IMR-90 (cell line): ENCODE measurements around the gene CDK5. TPM values are rescaled to one million over a fixed set of nuclear protein-coding genes. Genes with fewer than 3 reads are reported as not detected.
A peak's percentile ranks its signal among the peaks of the same experiment; 100 is the strongest.

Experiments used
- ATAC-seq: fragments of 200-7000 bp; cut with Tn5 transposase; 2 replicates; pipeline ENCODE4 v1.9.1; 2020; ENCODE audit warnings: low read depth, mild to moderate bottlenecking, moderate library complexity
- BruUV-seq: library from RNA; stranded (reverse); fragments of 400-500 nt; replicated peaks from 2 replicates; lab custom pipeline; 2021; lab: Mats Ljungman, UMichigan
- CTCF ChIA-PET: fragments of 300-600 bp; formaldehyde crosslinking; extraction: SDS; loops from one replicate; lab custom pipeline; 2021; ENCODE audit warnings: antibody characterized with exemption; lab: Yijun Ruan, JAX
- POLR2A ChIA-PET: fragments of 300-600 bp; sonication (Branson Sonifier 250); formaldehyde crosslinking; loops from one replicate; lab custom pipeline; 2022; ENCODE audit warnings: antibody characterized with exemption; ENCODE audit not compliant: unreplicated experiment; lab: Charles Lee
- DNase-seq: peaks from one replicate; pipeline ENCODE4 v3.0.0; 2013
- H2AFZ ChIP-seq: replicated peaks from 2 replicates; pipeline ENCODE3; 2013; ENCODE audit warnings: low read length, mild to moderate bottlenecking; ENCODE audit not compliant: poor library complexity
- H2AK5ac ChIP-seq: 2 replicates; pipeline ENCODE4 v1.6.1; 2013; ENCODE audit warnings: low read depth, low read length, inconsistent platforms
- H2AK9ac ChIP-seq: replicated peaks from 2 replicates; pipeline ENCODE3; 2013; ENCODE audit warnings: mild to moderate bottlenecking, low read depth, low read length, moderate library complexity; ENCODE audit not compliant: poor library complexity
- H2BK120ac ChIP-seq: 2 replicates; pipeline ENCODE4 v1.6.1; 2013; ENCODE audit warnings: low read depth, low read length, inconsistent platforms
- H2BK15ac ChIP-seq: 3 replicates; pipeline ENCODE4 v1.6.1; 2013; ENCODE audit warnings: low read depth, low read length, inconsistent platforms
- H2BK20ac ChIP-seq: 2 replicates; pipeline ENCODE4 v1.6.1; 2013; ENCODE audit warnings: low read depth, mild to moderate bottlenecking, inconsistent platforms, low read length, moderate library complexity
- H2BK5ac ChIP-seq: 2 replicates; pipeline ENCODE4 v1.6.1; 2013; ENCODE audit warnings: mild to moderate bottlenecking, low read depth, low read length, inconsistent platforms; ENCODE audit not compliant: poor library complexity, severe bottlenecking
- H3K14ac ChIP-seq: replicated peaks from 2 replicates; pipeline ENCODE4 v1.6.1; 2013; ENCODE audit warnings: low read depth, low read length, inconsistent platforms
- H3K18ac ChIP-seq: 2 replicates; pipeline ENCODE4 v1.6.1; 2013; ENCODE audit warnings: low read depth, low read length, control low read depth
- H3K23ac ChIP-seq: 2 replicates; pipeline ENCODE4 v1.6.1; 2013; ENCODE audit warnings: low read depth, low read length, inconsistent platforms
- H3K27ac ChIP-seq: 2 replicates; pipeline ENCODE4 v1.5.1; 2013; ENCODE audit warnings: mild to moderate bottlenecking, control low read depth, low read length; ENCODE audit not compliant: insufficient read depth
- H3K27me3 ChIP-seq: 2 replicates; pipeline ENCODE4 v1.6.1; 2013; ENCODE audit warnings: low read length; ENCODE audit not compliant: control insufficient read depth, insufficient read depth
- H3K36me3 ChIP-seq: 2 replicates; pipeline ENCODE4 v1.6.1; 2013; ENCODE audit warnings: low read length, mixed read lengths; ENCODE audit not compliant: control insufficient read depth, insufficient read depth
- H3K4ac ChIP-seq: 2 replicates; pipeline ENCODE4 v1.6.1; 2013; ENCODE audit warnings: low read depth, low read length, inconsistent platforms
- H3K4me1 ChIP-seq: 2 replicates; pipeline ENCODE4 v1.6.1; 2013; ENCODE audit warnings: low read length, mixed read lengths; ENCODE audit not compliant: control insufficient read depth, insufficient read depth
- H3K4me2 ChIP-seq: 2 replicates; pipeline ENCODE4 v1.6.1; 2013; ENCODE audit warnings: low read depth, mild to moderate bottlenecking, control low read depth, low read length, moderate library complexity
- H3K4me3 ChIP-seq: 2 replicates; pipeline ENCODE4 v1.5.1; 2013; ENCODE audit warnings: low read depth, mild to moderate bottlenecking, control low read depth, low read length, moderate library complexity; ENCODE audit not compliant: insufficient read depth
- H3K56ac ChIP-seq: 2 replicates; pipeline ENCODE4 v1.6.1; 2013; ENCODE audit warnings: low read length, inconsistent platforms; ENCODE audit not compliant: insufficient read depth; ENCODE audit errors: extremely low read depth
- H3K79me1 ChIP-seq, 2 experiments: 2 replicates each; pipeline ENCODE4 v1.6.1; 2013; ENCODE audit warnings: low read length in 2 of 2, inconsistent platforms in 1 of 2, low read depth in 1 of 2
- H3K9ac ChIP-seq: 2 replicates; pipeline ENCODE4 v1.6.1; 2013; ENCODE audit warnings: low read depth, low read length, control low read depth
- H3K9me1 ChIP-seq: 2 replicates; pipeline ENCODE4 v1.6.1; 2013; ENCODE audit warnings: low read length, inconsistent platforms; ENCODE audit not compliant: insufficient read depth
- H3K9me3 ChIP-seq: 2 replicates; pipeline ENCODE4 v1.6.1; 2013; ENCODE audit warnings: low read length; ENCODE audit not compliant: control insufficient read depth, insufficient read depth
- H4K20me1 ChIP-seq: 2 replicates; pipeline ENCODE4 v1.6.1; 2013; ENCODE audit warnings: low read length, inconsistent platforms; ENCODE audit not compliant: insufficient read depth
- H4K5ac ChIP-seq: 2 replicates; pipeline ENCODE4 v1.6.1; 2013; ENCODE audit warnings: mild to moderate bottlenecking, low read depth, low read length, control low read depth
- H4K8ac ChIP-seq, 2 experiments: 2 replicates each; pipeline ENCODE4 v1.6.1; 2013; ENCODE audit warnings: low read depth in 2 of 2, low read length in 2 of 2, control low read depth in 1 of 2, inconsistent platforms in 1 of 2
- H4K91ac ChIP-seq: 2 replicates; pipeline ENCODE4 v1.6.1; 2013; ENCODE audit warnings: low read depth, low read length, inconsistent platforms; ENCODE audit not compliant: insufficient read depth
- BHLHE40 ChIP-seq: fragments of 150-350 bp; IDR thresholded peaks from 2 replicates; pipeline ENCODE4 v1.6.1; 2016; ENCODE audit warnings: mild to moderate bottlenecking, low read depth, low read length
- CHD1 ChIP-seq: IDR thresholded peaks from 2 replicates; pipeline ENCODE4 v1.6.1; 2012; ENCODE audit warnings: low read depth, low read length, improper control_type of control experiment
- MAZ ChIP-seq: IDR thresholded peaks from 2 replicates; pipeline ENCODE4 v1.6.1; 2012; ENCODE audit warnings: low read depth, mild to moderate bottlenecking, low read length, improper control_type of control experiment, moderate library complexity, borderline replicate concordance
- RCOR1 ChIP-seq: IDR thresholded peaks from 2 replicates; pipeline ENCODE4 v1.6.1; 2012; ENCODE audit warnings: mild to moderate bottlenecking, low read length, improper control_type of control experiment; ENCODE audit not compliant: insufficient replicate concordance
- RFX5 ChIP-seq: IDR thresholded peaks from 2 replicates; pipeline ENCODE4 v1.8.0; 2012; ENCODE audit warnings: low read depth, mild to moderate bottlenecking, low read length, moderate library complexity
- WGBS, 2 experiments: methylation state at CpG; one replicate each; pipeline versions ENCODE4 v1.1.5 to v1.1.7; 2013; ENCODE audit warnings: missing lambda C conversion rate in 2 of 2; ENCODE audit not compliant: insufficient read length in 1 of 2; ENCODE audit errors: extremely low coverage in 2 of 2; 5-methylcytosine and 5-hydroxymethylcytosine counted together
- dilution Hi-C: fragments of 300-500 bp; cut with HindIII; formaldehyde crosslinking; loops from one replicate; pipeline ENCODE4 v1.14.3; 2018; ENCODE audit warnings: low sequenced_read_pairs; ENCODE audit not compliant: unreplicated experiment
- in situ Hi-C: fragments of 300-500 bp; cut with MboI; formaldehyde crosslinking; loops from 3 replicates; pipeline ENCODE4 v1.14.3; 2019; ENCODE audit warnings: low sequenced_read_pairs, inconsistent platforms, mixed read lengths
- intact Hi-C: fragments of 100-400 bp; cut with micrococcal nuclease; formaldehyde crosslinking; loops from 2 replicates; pipeline ENCODE4 v1.10.0; 2022
- polyA plus RNA-seq, 3 experiments: library from polyadenylated mRNA; depleted of rRNA; stranded (reverse); fragments of >200 nt; gene quantifications; 2 replicates each; pipeline ENCODE4 v1.2.3, GENCODE V29; 2012; ENCODE audit warnings: low replicate concordance in 1 of 3
- total RNA-seq: library from RNA; depleted of rRNA; stranded (reverse); fragments of >200 nt; gene quantifications from 2 replicates; pipeline ENCODE4 v1.2.3, GENCODE V29; 2012

CDK5 gene
- total and polyA plus RNA-seq, 2 of the 4 experiments (the other 2 are of a cell fraction): 22.4 to 34.8 TPM

DNA sequence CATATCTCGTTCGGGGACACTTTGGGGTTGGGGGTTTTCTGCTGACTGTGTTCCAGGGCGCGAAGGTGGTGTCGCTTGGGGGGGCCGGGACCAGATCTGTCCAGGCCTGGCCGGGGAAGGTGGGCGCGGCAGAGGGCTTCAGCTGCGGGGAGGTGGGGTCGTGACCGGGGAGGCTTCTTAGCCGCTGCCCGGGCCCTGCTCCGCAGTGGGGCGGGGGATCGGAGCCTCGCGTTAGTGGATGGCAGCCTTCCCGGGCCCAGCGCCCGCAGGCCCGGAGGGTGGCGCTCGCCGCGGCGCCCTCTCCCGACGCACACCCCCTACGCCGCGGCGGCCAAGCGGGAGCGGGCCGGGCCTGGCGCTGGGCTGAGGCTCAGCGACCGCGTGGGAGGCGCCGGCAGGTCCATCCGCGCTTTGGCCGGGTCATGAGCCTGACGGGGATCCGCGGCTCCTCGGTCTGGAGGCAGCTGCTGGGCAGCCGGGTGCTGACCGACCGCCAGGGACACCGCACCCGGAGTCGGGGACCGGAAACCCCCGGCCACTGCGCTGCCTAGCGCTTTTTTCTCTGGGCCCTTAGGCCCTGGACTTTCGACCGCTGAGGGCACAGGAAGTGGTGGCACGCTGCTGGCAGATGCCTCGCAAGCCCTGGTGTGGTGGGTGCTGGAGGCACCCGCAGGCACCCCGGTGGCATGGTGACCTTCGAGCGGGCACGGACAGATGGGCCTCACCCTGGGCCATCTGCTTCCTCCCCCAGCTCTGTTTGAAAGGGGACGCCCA is 29.7 kb upstream of the CDK5 start (continued):
- no peak for TF ChIP-seq RCOR1
- TF ChIP-seq BHLHE40: peak; percentile 3; the same call in 1 of the 2 replicates

DNA sequence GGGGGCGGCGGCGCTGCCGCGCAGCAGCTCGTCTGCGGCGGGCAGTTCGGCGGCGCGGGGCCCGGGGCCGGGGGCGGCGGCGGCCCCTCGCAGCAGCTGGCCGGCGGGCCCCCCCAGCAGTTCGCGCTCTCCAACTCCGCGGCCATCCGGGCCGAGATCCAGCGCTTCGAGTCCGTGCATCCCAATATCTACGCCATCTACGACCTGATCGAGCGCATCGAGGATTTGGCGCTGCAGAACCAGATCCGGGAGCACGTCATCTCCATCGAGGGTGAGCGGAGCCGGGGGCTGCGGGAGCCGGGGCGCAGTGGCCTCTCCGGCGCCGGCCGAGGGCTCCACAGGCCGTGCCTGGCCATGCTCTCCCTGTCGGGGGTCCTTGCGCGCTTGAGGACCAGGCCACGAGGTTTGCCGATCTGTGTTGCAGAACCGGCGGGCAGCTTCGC is 29.1 kb upstream of the CDK5 start:
- POLR2A ChIA-PET: no interaction called here
- ATAC-seq (no peak), DNase-seq (no peak)
- Histone ChIP-seq H4K20me1 (peaks cover 43% of the 10 kb centered on the region), H3K27ac (peak overlapping the region; percentile 63), H3K9me1 (peaks cover 8% of the 10 kb centered on the region), H3K18ac (no peak overlapping the region; the same call in 1 of the 2 replicates), H2BK5ac (peak overlapping the region; percentile 50), H3K36me3 (peaks cover under 1% of the 10 kb centered on the region; the same call in 1 of the 2 replicates), H2AFZ (peak overlapping the region; percentile 82), H2AK5ac (0 out of 2 replicates have a peak overlapping the region, but pooled peaks have one; percentile 45), H2BK20ac (no peak overlapping the region), H3K56ac (peak overlapping the region; percentile 36; the same call in 1 of the 2 replicates), H3K9me3 (no peaks in the 10 kb centered on the region), H3K27me3 (no peaks in the 10 kb centered on the region), H4K5ac (no peak overlapping the region), H3K4ac (peak overlapping the region; percentile 68), H3K14ac (peak overlapping the region; percentile 68), H4K8ac (peak overlapping the region in 1 of 2 experiments; percentile 29; a peak in 2 of 4 replicates), H2AK9ac (peak overlapping the region; percentile 76), H3K9ac (peak overlapping the region; percentile 75), H4K91ac (peak overlapping the region; percentile 66; the same call in 1 of the 2 replicates), H3K23ac (peak overlapping the region; percentile 64), H2BK15ac (no peak overlapping the region), H3K79me1 (peaks cover 10 to 49% of the 10 kb centered on the region in 2 experiments; a peak in 3 of 4 replicates), H3K4me1 (peaks cover 30% of the 10 kb centered on the region), H3K4me2 (peak overlapping the region; percentile 50), H2BK120ac (no peak overlapping the region), H3K4me3 (peak overlapping the region; percentile 86)
- WGBS, 2 experiments: 0% methylated on average over 46 of the region's 56 CpGs; no CpG with 5 or more reads in 1 of the 2 experiments
- CTCF ChIA-PET: no interaction called here
- intact Hi-C loops (loop anchor here (2.0 kb wide), 1 partner anchor 58 kb away; the partner anchor contains the start of gene ABCB8), in situ Hi-C loops (no loop called here), dilution Hi-C loops (no loop called here)
- no peak for TF ChIP-seq RFX5
- peak; percentile 57; the same call in 1 of the 2 replicates for TF ChIP-seq CHD1
- 0 out of 2 replicates have a peak, but pooled peaks have one; percentile 15 for TF ChIP-seq MAZ
- BruUV-seq: no TSS peak
